G401 (cell line): ENCODE measurements around the gene DYNLT5. TPM values are rescaled to one million over a fixed set of nuclear protein-coding genes. Genes with fewer than 3 reads are reported as not detected.
"Not testable (repeated sequence)": the region's sequence is repeated elsewhere in the genome, so short reads cannot be mapped to it uniquely, and the experiment has no call there.

Experiments
- DNase-seq: peaks from one replicate; pipeline ENCODE4 v3.0.0-alpha.2; 2015; ENCODE audit warnings: low spot score
- in situ Hi-C: cut with HindIII; loops from 2 replicates; pipeline ENCODE4 v1.10.0; 2016; ENCODE audit warnings: low sequenced_read_pairs, mixed read lengths
- total RNA-seq: library from RNA; depleted of rRNA; stranded (reverse); fragments of >200 nt; shearing (Covaris generic); gene quantifications from 2 replicates; pipeline ENCODE4 v1.2.3, GENCODE V29; 2014; rRNA removed

Gene DYNLT5, protein sequence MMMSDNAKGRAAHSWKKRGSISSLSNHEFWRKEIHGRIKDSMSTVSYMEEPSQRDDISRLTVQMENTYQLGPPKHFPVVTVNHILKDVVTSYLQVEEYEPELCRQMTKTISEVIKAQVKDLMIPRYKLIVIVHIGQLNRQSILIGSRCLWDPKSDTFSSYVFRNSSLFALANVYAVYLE
- total RNA-seq = not detected in 2 replicates

DNA sequence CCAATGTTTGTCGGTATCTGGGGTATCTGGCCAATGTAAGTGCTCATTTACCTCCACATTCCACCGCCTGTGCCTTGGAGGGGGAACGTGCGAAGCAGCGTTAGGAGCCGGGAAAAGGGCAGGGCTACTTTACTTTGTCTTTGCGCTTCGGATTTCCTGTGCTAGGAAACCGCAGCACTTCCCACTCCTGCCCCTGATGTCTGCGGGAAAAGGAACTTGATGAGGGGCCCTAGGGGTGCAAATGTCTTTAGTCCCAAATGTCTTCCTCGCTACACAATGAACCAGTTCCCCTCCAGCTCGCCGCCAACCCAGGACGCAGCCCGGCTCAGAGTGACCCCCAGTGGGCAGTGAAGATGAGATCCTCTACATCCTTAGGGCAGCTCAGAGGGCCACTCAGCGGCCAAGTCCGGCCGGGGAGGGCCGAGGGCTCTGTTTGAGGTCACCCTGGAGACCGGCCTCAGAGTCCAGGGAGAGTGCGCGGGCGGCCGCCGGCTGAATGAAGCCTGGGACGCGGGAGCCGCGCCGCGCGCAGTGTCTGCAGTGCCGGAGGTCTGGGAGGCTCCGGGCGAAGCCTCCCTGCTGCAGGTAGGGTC is at the start of gene DYNLT5:
DYNLT5 (plus strand) TSS at position 460 of the 593 bp plus-strand sequence. CDS start 2,200 bp downstream, outside the sequence.
- in situ Hi-C loops = no loop called here
- peak; percentile 16 for DNase-seq

DNA sequence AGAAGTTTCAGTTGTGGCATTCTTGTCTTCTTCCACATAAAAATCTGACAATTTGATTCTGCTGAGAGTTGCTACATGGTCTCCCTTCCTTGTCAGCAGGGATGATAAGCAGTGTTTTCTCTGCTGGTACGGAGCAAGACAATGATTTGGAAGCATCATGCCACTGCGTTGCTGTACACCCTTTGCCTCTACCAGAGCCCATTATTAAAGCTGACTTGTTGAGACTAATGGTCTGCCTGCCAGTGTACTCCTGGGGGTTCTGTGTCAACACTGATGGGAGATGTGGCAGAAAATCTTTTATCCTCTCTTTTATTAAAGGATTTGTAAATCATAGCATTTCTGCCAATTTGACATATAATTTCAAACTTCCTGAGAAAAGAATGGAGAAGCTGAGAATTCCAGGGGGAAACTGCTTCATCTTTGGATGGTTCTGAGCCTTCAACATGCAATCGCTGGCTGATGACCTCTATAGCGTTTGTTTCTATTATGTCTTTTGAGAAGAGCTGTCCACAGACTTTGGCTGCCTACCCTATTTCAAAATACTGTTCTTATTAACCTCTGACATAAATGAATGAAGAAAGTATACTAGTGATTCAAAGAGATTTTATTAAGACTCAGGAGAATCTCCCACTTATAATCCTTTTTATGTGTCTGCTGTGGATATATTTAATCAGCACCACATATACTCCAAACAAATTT is 47.9 kb upstream of the DYNLT5 start:
- DNase-seq = no peak
- in situ Hi-C loops = no loop called here

DNA sequence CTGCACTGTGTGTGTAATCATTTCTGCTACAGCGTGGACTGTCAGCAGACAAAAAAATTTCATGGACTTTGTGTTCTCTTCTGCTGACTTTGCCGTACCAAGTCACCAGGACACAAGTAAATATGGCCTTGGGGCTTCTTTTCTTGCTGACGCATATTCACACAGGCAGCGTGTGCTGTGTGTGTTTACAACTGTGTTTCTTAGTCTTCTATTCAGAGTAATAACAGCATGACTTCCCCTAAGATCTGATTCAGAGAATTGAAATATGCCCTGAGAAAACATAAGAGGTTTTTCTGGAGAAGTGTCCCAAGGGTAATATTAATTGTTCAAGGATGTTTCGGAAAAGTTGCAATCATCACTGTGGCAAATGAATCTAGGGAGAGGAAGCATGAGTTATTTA is 47.1 kb upstream of the DYNLT5 start:
- peak; percentile 8 for DNase-seq
- in situ Hi-C loops = no loop called here

DNA sequence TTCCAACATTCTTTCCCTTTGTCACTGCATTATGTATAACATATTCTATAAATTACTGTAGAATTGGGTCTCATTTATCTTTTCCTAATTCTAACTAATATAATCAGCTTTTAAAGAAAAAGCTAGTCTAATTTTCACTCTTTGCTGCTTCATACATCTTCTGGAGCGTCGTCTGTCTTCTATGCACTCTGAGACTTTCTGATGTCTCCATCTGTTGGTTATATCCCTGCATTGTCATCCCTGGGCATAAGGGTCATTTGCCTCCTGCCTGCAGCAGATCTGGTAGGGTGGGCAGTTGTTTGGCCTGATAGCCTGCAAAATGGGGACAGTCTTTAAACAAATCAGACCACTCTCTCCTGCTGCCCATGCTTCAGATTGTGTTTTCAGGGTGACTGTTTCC is 40.8 kb upstream of the DYNLT5 start:
- in situ Hi-C loops = no loop called here
- no peak for DNase-seq

DNA sequence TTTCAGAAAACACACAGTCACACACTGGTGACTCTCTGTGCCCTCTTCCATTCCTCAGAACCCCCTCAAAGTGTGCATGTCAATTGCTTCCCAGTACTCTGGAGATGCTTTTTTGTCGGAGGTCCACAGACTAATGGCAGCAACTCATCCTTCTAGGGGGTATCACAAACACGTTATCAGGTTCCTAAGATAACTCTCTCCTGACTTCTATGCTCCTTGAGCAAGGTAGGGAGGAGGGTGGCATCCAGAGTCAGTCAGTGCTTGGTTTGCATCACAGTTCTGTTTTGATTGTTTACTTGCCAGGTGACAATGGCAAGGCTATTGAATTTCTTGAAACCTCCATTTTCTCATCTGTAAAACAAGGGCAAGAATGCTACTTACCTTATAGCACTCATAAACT is 39.4 kb upstream of the DYNLT5 start:
- in situ Hi-C loops = no loop called here
- no peak for DNase-seq

DNA sequence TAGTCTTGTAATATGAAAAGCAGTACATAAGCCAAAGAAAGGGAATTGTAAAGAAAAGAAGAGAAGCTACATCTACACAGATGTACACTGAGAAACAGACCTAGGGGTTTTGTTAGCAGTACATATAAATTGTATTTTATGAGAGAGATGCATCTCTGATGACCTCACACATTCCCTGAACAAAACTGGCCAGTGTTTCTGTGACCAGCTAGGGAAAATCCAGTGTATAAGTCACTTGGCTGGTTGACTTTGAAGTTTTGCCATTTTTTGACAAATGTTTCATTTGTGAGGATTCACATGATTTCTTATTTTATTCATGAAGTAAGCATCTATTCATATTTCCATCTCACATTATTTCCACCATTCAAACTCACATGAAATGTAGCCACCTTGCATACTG is 28.3 kb upstream of the DYNLT5 start:
- no peak for DNase-seq
- in situ Hi-C loops = no loop called here

DNA sequence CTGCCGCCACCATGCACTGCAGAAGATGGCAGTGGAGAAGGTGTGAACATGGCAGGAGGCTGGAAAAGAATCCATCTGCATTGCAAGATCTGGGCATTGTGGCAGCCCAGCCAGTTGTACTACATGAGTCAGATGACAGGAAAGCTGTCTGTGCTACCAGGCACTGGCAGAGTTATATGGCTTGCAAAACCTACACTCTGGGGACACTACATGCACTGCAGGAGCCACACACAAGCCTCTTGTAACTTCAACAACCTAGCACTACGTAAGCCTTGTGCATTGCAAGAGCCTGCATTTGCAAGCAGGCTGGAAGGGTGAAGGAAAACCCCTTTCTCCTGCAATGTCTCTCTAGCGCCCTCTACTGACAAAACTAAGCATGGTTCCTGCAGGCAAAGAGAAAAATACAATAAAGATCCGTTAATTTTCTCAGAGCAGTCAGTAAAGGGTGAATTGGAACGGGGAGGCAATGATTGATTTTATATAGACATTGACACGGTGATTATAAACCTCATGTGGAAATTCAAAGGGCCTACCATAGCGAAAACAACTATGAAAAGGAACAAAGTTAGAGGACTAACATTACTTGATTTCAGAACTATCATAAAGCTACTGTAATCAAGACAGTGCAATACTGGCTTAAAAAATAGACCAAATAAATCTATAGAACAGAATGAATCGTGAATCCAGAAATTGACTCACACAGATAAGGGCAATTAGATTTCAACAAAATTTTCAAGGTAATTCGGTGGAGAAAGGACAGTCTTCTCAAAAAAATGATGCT is 26.2 kb upstream of the DYNLT5 start:
- in situ Hi-C loops = no loop called here
- DNase-seq = peak; percentile 45

DNA sequence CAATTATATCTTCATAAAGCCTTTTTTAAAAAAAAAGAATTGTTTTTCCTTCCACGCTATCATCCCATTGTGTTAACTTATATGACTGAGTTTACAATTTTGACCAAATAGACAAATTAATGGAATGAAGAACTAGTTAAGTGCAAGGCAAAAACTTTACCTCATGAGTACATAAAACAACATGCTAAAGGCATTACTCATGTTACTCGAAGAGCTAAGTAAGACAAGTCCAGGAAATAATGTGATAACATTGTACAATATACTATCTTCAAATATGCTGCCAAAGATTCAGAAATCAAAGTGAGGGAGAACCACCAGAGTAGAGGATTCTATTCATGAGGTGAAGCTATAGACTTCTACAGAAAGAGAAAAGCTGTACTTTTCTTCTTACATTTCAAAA is 24.2 kb upstream of the DYNLT5 start:
- DNase-seq = no peak
- in situ Hi-C loops = no loop called here

DNA sequence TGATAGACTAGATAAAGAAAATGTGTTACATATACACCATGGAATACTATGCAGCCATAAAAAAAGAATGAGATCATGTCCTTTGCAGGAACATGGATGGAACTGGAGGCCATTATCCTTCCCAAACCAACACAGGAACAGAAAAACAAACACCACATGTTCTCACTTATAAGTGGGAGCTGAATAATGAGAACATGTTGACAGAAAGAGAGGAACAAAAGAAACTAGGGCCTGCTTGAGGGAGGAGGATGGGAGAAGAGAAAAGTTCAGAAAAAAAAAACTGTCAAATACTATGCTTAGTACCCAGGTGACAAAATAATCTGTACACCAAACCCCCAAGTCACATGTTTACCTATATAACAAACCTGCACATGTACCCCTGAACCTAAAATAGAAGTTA is 23.5 kb upstream of the DYNLT5 start:
- in situ Hi-C loops, DNase-seq: not testable (repeated sequence)

DNA sequence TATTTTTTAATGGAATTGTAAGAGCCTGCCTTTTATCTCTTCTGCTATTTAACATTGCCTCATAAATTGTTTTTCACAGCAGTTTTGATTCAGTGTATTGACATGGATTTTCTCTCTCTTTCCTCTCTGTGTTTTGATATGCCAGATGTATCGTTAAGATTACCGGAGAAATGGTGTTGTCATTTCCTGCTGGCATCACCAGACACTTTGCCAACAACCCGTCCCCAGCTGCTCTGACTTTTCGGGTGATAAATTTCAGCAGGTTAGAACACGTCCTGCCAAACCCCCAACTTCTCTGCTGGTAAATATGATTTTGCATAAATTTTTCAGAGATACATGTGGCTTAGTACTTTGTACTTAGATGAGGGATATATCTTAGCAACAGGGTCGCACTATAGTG is 23.1 kb upstream of the DYNLT5 start:
- no peak for DNase-seq
- in situ Hi-C loops = no loop called here

DNA sequence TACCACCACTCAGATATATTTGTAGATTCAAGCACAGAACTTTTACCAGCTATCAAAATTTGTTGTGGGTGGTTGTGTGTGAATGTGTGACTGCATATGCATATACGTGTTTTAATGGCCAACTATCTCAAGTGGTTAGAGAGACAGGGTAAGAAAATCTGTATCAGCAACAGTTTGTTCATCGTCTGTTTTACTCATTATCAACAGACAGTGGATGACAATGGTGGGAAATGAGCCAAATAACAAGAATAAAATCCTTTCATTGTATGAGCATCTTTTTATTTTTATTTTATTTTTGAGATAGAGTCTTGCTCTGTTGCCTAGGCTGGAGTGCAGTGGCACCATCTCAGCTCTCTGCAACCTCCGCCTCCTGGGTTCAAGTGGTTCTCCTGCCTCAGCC is 22.7 kb upstream of the DYNLT5 start:
- in situ Hi-C loops = no loop called here
- DNase-seq = no peak

DNA sequence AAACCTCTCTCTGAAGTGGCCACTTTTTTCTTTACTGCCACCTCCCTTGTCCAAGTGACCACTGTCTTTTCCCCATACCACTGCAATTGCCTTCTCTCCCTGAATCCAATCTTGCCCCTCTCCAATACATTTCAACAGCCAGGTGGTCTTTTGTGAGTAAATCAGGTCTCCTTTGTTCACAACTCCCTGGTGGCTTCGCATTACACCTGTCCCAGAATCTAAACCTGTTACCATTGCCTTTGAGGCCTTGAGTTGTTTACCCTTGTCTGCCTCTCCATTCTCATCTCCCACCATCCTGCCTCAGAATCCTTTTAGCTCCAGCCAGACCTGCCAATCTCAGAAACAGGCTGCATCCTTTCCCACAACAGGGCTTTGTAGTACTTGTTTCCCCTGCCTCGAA is 21.8 kb upstream of the DYNLT5 start:
- in situ Hi-C loops = no loop called here
- DNase-seq = no peak

DNA sequence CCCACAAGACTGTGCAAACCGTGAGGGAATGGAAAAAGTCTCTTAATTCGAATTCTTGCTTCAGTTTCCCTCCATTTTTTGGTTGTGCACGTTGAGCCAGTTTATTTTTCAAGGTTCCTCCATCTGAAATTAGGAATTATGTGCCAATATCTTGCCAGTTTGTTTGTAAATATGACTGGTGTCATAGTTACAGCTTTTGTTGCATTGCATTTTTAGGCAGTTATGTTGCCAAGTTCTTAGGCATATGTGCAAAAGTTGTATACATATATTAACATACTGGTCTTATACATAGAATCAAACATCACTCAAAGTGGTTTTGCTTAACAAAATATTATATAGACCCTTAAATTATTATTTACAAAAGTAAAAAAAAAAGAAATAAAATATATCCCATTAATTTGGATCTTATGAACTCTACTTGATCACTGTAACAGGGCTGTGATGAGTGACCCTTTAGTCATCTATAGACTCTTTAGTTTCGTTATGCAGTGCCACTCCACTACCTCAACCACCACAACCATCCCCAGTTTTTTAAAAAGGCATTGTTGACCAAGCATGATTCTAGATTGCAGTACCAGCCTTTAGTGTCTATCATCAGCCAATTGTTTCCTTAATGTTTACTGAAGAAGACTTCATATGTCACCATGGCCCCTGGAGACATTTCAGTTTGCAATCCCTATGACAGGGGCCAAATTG is 20.9 kb upstream of the DYNLT5 start:
- DNase-seq = no peak
- in situ Hi-C loops = no loop called here

DNA sequence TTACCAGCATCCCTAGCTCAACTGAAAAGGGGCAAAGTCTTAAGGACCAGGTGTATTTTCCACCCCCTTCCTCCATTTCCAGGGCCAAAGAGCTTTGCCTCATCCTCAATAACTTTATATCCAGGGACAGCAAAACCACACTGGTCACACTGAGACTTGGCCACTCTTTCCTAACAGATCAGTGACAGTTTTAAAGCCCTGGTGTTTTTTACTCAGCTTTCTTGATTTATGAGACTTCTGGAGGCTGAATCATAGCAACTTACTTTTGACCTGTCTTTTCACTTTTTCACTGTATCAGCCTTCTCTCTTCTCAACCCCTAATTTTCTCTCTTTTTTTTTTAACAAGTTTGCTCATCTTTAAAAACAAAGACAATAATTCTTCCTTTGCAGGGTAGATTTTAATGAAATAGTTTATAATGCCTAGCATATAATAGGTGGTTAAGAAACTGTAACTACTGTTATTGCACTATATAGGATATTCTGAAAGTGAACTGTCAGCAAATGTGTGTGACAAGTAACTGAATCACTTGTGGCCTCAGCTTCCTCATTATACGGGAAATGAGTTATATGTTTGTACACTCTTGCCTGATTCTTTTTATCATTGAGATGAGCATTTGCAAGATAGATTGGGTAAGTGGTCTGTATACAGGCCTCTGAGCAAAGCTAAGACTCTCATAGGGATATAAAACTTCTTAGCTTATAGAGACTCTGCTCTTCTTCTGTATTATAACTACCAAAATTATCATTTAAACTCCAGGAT is 19.7 kb upstream of the DYNLT5 start:
- no peak for DNase-seq
- in situ Hi-C loops = no loop called here

DNA sequence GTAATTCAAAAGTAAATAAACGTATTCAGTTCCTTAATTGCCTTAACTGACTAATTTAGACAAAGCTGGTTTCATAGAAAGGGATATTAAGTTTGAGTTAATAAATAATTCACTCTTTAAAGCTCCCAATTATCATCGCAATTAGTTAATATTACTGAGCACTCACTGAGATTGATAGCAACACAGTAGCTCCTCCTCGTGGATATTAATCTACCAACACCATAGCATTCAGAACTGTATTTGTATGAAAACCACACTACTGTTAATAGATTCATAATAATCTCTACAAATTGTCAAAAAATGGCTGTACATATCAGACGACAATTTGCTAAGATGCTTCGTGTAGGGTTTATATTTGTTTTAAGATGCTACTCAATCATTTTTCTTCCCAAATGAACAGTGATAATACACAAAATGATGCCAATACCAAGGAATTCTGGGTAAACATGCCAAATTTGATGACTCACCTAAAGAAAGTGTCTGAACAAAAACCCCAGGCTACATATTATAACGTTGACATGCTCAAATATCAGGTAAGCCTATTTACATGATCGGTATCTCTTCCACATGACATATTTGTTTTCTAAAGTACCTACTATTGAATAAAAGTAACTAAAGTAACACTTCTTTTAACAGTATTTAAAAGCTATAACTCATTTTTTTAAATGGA is 18.8 kb upstream of the DYNLT5 start:
- no peak for DNase-seq
- in situ Hi-C loops = no loop called here

DNA sequence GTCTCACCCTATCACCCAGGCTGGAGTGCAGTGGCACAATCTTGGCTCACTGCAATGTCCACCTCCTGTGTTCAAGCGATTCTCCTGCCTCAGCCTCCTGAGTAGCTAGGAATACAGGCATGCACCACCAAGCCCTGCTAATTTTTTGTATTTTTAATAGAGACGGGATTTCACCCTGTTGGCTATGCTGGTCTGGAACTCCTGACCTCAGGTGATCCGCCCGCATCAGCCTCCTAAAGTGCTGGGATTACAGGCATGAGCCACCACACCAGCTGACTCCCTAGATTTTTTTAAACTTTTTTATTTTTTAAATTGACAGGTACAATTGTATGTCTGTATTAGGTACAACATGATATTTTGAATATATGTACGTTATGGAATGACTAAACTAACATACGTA is 17.7 kb upstream of the DYNLT5 start:
- DNase-seq, in situ Hi-C loops: not testable (repeated sequence)

DNA sequence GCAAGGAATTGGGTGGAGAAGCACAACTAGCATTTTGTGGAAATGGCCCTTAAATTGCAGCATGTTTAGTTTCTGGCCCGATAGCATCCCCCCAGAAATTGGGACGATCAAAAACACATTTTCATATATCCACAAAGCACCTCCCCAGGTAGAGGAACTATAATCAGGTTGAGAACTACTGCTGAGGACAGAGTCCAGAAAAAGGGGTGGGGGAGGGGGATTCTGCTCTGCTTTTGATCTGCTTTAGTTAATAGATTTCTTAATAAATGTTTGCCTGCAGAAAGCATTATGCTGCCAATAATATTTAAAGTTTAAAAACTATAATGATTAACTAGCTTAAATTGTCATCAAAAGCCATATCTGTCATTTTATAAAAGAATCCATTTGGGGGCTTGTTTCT is 14.4 kb upstream of the DYNLT5 start:
- DNase-seq = no peak
- in situ Hi-C loops = no loop called here

DNA sequence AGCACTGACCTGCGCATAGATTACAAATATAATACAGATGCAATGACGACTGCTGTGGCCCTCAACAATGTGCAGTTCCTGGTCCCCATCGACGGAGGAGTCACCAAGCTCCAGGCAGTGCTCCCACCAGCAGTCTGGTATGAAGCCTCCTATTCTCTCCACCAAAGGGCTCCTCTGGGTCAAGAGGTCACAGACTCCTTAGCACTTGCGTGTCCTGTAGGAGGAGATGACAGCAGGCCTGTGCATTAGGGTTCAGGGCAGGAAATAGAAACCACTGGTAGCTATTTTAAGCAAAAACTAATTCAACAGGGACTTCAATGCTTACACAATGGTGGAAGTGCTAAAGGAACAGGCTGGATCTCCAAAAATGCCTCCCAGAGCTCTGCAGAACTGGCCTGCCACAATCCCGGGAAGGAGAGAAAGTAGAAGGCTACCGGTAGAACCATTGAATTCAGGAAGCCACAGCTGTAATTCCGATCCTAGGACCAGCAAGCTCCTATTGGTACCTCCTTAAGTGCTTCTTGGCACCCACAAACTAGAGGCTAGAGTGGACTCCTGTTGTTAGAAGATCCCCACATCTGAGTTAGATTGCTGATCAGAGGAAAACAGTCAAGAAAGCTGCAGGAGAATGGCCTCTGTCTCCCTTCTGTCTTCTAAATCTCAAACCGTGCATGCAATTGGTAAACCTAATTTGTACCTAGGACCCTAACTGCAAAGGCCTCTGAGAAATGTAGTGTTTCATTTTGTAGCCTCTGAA is 12.7 kb upstream of the DYNLT5 start:
- in situ Hi-C loops = no loop called here
- DNase-seq = no peak
